HG02981 (cell line): ENCODE results near the gene TMED9.

ENCODE experiments used
- ATAC-seq: cut with Tn5 transposase; IDR thresholded peaks from one replicate; pipeline ENCODE4 v1.9.1; 2021; ENCODE audit warnings: mild to moderate bottlenecking, moderate library complexity; ENCODE audit not compliant: unreplicated experiment

Gene TMED9

GRCh38 chr5:177576169-177576568, 15.8 kb upstream of the TMED9 start:
- no peak for ATAC-seq

- ATAC-seq = no peak
Observed at GRCh38 chr5:177578316-177578715, 13.7 kb upstream of the TMED9 start.

- no peak for ATAC-seq
Observed at GRCh38 chr5:177588413-177588909, 3.5 kb upstream of the TMED9 start.

- ATAC-seq = no peak
Observed at GRCh38 chr5:177590406-177590805, 1.6 kb upstream of the TMED9 start.

- ATAC-seq = no peak
Observed at GRCh38 chr5:177591690-177592009, 353 bp upstream of the TMED9 start.

- ATAC-seq = no peak
Observed at GRCh38 chr5:177592905-177593304, 902 bp downstream of the TMED9 start.

- ATAC-seq = no peak
Observed at GRCh38 chr5:177593511-177593910, 1.5 kb downstream of the TMED9 start.

GRCh38 chr5:177594071-177594470, 2.1 kb downstream of the TMED9 start:
- ATAC-seq = no peak

- ATAC-seq = no peak
Observed at GRCh38 chr5:177595026-177595585, 3.1 kb downstream of the TMED9 start.

GRCh38 chr5:177595991-177596774, 4.2 kb downstream of the TMED9 start:
- no peak for ATAC-seq

- no peak for ATAC-seq
Observed at GRCh38 chr5:177596775-177597238, 4.8 kb downstream of the TMED9 start.

GRCh38 chr5:177598477-177598876, 6.5 kb downstream of the TMED9 start:
- no peak for ATAC-seq

- ATAC-seq = peak; percentile 84
Observed at GRCh38 chr5:177599731-177600507, 7.9 kb downstream of the TMED9 start, which contains the start of gene B4GALT7. Gene B4GALT7, plus strand, starts transcription at chr5:177600132. Its CDS starts 79 bp downstream, at chr5:177600211.

GRCh38 chr5:177600508-177601018, 8.6 kb downstream of the TMED9 start:
- peak; percentile 8 for ATAC-seq

GRCh38 chr5:177601126-177601525, 9.1 kb downstream of the TMED9 start:
- no peak for ATAC-seq

- no peak for ATAC-seq
Observed at GRCh38 chr5:177601577-177602457, 9.8 kb downstream of the TMED9 start.

- no peak for ATAC-seq
Observed at GRCh38 chr5:177602458-177602830, 10.4 kb downstream of the TMED9 start.

- no peak for ATAC-seq
Observed at GRCh38 chr5:177603631-177604030, 11.6 kb downstream of the TMED9 start.

- ATAC-seq = no peak
Observed at GRCh38 chr5:177604116-177604521, 12.1 kb downstream of the TMED9 start.

GRCh38 chr5:177604656-177605055, 12.7 kb downstream of the TMED9 start:
- no peak for ATAC-seq
